H1 (cell line): ENCODE data around the gene PLEKHG1. TPM values are rescaled to one million over a fixed set of nuclear protein-coding genes. Genes with fewer than 3 reads are reported as not detected.

Experiments
- CBX8 ChIP-seq: fragments of 300-800, 300-1000 bp; sonication (generic); IDR thresholded peaks from 2 replicates; pipeline ENCODE4 v1.7.1; 2016; ENCODE audit warnings: low read depth, low read length, borderline replicate concordance
- NANOG ChIP-seq: IDR thresholded peaks from 2 replicates; pipeline ENCODE4 v1.6.1; 2011; ENCODE audit warnings: low read length, low read depth, mild to moderate bottlenecking, inconsistent platforms; ENCODE audit not compliant: insufficient read depth, poor library complexity, severe bottlenecking
- RBBP5 ChIP-seq: IDR thresholded peaks from 2 replicates; pipeline ENCODE4 v1.7.1; 2012; ENCODE audit warnings: low read depth, mild to moderate bottlenecking, inconsistent platforms, low read length, moderate library complexity, borderline replicate concordance
- SAP30 ChIP-seq: fragments of 300-600 bp; sonication (generic); IDR thresholded peaks from 2 replicates; pipeline ENCODE4 v1.7.1; 2012; ENCODE audit warnings: low read length, moderate library complexity, mild to moderate bottlenecking, inconsistent platforms; ENCODE audit not compliant: insufficient read depth, insufficient replicate concordance
- TAF1 ChIP-seq: IDR thresholded peaks from 2 replicates; pipeline ENCODE4 v1.6.1; 2011; ENCODE audit warnings: mild to moderate bottlenecking, low read depth, low read length
- YY1 ChIP-seq: IDR thresholded peaks from 2 replicates; pipeline ENCODE4 v1.6.1; 2011; ENCODE audit warnings: low read depth, mild to moderate bottlenecking, low read length
- polyA plus RNA-seq, 7 experiments: library from polyadenylated mRNA; depleted of rRNA in 3 of 7; stranded (reverse) in 5 of 7; unstranded in 2 of 7; fragments of >200 nt in 5 of 7; fragments of 200-250 nt in 2 of 7; gene quantifications; 1 replicate in 5 of 7; 2 replicates in 1 of 7; 4 replicates in 1 of 7; pipeline versions ENCODE4 v1.2.1 to v1.2.3, GENCODE V29; 2011 to 2013; ENCODE audit warnings: missing spikeins in 2 of 7, mixed read lengths in 2 of 7
- total RNA-seq: library from RNA; stranded (reverse); fragmentation: NEBNext Ultra II Directional; extraction: Animal tissue kit (Norgen Biotek cat#: 25700); gene quantifications from 2 replicates; pipeline ENCODE4 v1.2.1, GENCODE V29; 2021
- TF ChIP-seq, protein P1 (sequence below): IDR thresholded peaks from 2 replicates; pipeline ENCODE4 v1.6.1; 2012; ENCODE audit warnings: inconsistent platforms
- TF ChIP-seq, protein P2 (sequence below), 3 experiments: IDR thresholded peaks; 1 replicate in 2 of 3; 2 replicates in 1 of 3; pipeline versions ENCODE4 v1.5.1 to v1.6.1; 2011; ENCODE audit warnings: low read length in 3 of 3, mild to moderate bottlenecking in 3 of 3, inconsistent platforms in 2 of 3, low read depth in 1 of 3, moderate library complexity in 1 of 3; ENCODE audit not compliant: insufficient read depth in 1 of 3; ENCODE audit errors: control extremely low read depth in 1 of 3

The PLEKHG1 gene
- total and polyA plus RNA-seq, 2 of the 8 experiments (the other 6 are each of a cell fraction or from before 2014, with no cell fraction given), result 0.94 to 2.2 TPM

DNA sequence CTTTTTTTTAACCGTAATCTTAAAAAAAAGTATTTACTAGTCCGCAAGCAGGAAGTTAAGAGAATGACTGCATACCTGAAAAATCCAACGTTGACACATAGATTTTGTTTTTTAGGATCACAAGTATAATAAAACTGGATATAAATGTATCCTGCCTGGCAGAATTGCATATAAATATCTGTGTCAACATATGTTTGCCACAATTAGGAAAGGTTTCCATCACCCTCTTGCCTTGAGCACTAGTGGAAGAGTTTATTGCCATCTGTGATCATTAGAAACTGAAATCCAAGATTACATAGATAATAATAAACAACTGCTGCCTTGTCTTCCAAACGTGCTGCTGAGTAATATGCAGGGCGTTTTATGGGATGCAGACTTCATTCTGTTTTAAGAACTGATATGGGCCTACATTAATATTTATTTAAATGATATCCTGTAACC, 27.9 kb downstream of the PLEKHG1 start (continued):
- TF ChIP-seq, protein P1, sequence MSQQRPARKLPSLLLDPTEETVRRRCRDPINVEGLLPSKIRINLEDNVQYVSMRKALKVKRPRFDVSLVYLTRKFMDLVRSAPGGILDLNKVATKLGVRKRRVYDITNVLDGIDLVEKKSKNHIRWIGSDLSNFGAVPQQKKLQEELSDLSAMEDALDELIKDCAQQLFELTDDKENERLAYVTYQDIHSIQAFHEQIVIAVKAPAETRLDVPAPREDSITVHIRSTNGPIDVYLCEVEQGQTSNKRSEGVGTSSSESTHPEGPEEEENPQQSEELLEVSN, result no peak
- TF ChIP-seq TAF1 (no peak), YY1 (no peak), CBX8 (no peak), RBBP5 (no peak), SAP30 (no peak), NANOG (no peak)
- TF ChIP-seq, protein P2, sequence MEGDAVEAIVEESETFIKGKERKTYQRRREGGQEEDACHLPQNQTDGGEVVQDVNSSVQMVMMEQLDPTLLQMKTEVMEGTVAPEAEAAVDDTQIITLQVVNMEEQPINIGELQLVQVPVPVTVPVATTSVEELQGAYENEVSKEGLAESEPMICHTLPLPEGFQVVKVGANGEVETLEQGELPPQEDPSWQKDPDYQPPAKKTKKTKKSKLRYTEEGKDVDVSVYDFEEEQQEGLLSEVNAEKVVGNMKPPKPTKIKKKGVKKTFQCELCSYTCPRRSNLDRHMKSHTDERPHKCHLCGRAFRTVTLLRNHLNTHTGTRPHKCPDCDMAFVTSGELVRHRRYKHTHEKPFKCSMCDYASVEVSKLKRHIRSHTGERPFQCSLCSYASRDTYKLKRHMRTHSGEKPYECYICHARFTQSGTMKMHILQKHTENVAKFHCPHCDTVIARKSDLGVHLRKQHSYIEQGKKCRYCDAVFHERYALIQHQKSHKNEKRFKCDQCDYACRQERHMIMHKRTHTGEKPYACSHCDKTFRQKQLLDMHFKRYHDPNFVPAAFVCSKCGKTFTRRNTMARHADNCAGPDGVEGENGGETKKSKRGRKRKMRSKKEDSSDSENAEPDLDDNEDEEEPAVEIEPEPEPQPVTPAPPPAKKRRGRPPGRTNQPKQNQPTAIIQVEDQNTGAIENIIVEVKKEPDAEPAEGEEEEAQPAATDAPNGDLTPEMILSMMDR (IDR thresholded peaks at IDR 0.05; ENCODE audit: control extremely low read depth in 1 of 3, insufficient read depth in 1 of 3, low read depth in 1 of 3, low read length in 3 of 3), result no peak
- TF ChIP-seq, all 59 proteins: peak for 0
